Measurements from ENCODE around the gene HSD17B14.

DNA sequence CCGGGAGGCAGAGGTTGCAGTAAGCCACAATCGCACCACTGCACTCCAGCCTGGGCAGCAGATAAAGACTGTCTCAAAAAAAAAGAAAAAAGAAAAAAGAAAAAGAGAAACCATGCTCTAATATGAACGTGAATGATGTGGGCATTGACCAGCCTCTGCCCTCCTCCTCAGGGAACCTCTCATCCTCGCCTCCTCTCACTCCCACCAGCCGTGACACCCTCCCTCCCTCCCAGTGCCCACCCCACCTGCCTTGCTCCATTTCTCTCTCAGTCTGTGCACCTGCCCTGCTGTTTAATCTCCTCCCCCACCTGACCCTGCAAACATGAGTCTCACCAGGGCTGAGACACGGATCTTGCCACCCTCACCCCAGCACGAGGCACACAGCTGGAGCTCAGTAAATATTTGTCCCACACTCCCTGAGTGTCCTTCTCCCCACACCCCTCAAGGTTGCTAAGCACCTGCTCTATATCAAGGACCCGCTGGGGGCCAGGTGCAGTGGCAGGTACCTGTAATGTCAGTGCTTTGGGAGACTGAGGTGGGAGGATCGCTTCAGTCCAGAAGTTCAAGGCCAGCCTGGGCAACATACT, 18.0 kb downstream of the HSD17B14 start:
- TF ChIP-seq ZNF274 (IDR thresholded peaks at IDR 0.05; ENCODE audit: borderline replicate concordance, extremely low read depth, low read length) (no peak), FOSL1 (IDR thresholded peaks at IDR 0.05; ENCODE audit: insufficient read depth, low read depth, low read length) (no peak), RNF2 (IDR thresholded peaks at IDR 0.05; ENCODE audit: borderline replicate concordance, low read depth, low read length, missing control alignments, poor library complexity, severe bottlenecking) (no peak), RFX5 (IDR thresholded peaks at IDR 0.05; ENCODE audit: borderline replicate concordance, low read depth, low read length) (no peak), SIX5 (IDR thresholded peaks at IDR 0.05; ENCODE audit: low read depth, low read length) (no peak), CHD2 (IDR thresholded peaks at IDR 0.05; ENCODE audit: low read length) (no peak), ASH2L (IDR thresholded peaks at IDR 0.05; ENCODE audit: low read length) (no peak), RAD21 (IDR thresholded peaks at IDR 0.05 in 1 of 2, conservative IDR thresholded peaks at IDR 0.05 in 1 of 2; ENCODE audit: low read depth in 2 of 2, low read length in 2 of 2) (no peak), POLR2A (IDR thresholded peaks at IDR 0.05; ENCODE audit: control extremely low read depth in 1 of 2, low read depth in 2 of 2, low read length in 2 of 2) (no peak), EZH2 (IDR thresholded peaks at IDR 0.05; ENCODE audit: low read depth, low read length, severe bottlenecking) (no peak), YY1 (IDR thresholded peaks at IDR 0.05; ENCODE audit: low read depth, low read length) (no peak)
- TF ChIP-seq, protein P1, sequence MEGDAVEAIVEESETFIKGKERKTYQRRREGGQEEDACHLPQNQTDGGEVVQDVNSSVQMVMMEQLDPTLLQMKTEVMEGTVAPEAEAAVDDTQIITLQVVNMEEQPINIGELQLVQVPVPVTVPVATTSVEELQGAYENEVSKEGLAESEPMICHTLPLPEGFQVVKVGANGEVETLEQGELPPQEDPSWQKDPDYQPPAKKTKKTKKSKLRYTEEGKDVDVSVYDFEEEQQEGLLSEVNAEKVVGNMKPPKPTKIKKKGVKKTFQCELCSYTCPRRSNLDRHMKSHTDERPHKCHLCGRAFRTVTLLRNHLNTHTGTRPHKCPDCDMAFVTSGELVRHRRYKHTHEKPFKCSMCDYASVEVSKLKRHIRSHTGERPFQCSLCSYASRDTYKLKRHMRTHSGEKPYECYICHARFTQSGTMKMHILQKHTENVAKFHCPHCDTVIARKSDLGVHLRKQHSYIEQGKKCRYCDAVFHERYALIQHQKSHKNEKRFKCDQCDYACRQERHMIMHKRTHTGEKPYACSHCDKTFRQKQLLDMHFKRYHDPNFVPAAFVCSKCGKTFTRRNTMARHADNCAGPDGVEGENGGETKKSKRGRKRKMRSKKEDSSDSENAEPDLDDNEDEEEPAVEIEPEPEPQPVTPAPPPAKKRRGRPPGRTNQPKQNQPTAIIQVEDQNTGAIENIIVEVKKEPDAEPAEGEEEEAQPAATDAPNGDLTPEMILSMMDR (IDR thresholded peaks at IDR 0.05; ENCODE audit: control extremely low read depth in 1 of 3, insufficient read depth in 1 of 3, low read depth in 1 of 3, low read length in 3 of 3), result no peak

Data from H1 (cell line).